HG03175 (cell line): ENCODE measurements around the gene G2E3.
"Not testable (repeated sequence)": the region's sequence is repeated elsewhere in the genome, so short reads cannot be mapped to it uniquely, and the experiment has no call there.

Experiments
- ATAC-seq: cut with Tn5 transposase; IDR thresholded peaks from one replicate; pipeline ENCODE4 v1.9.1; 2021; ENCODE audit warnings: mild to moderate bottlenecking, moderate library complexity; ENCODE audit not compliant: unreplicated experiment

Gene G2E3

GRCh38 chr14:30558675-30559555, at the start of gene G2E3:
G2E3 (plus strand) TSS chr14:30559158; CDS start chr14:30581080, 21,922 bp downstream.
- ATAC-seq = peak; percentile 99

GRCh38 chr14:30517737-30518136, 41.2 kb upstream of the G2E3 start:
- no peak for ATAC-seq

- no peak for ATAC-seq
These were observed 39.9 kb upstream of the G2E3 start for GRCh38 chr14:30518867-30519560.

- ATAC-seq = no peak
These were observed 39.0 kb upstream of the G2E3 start for GRCh38 chr14:30519961-30520360.

GRCh38 chr14:30520536-30520935, 38.4 kb upstream of the G2E3 start:
- ATAC-seq = no peak

- ATAC-seq = peak; percentile 70
These were observed 36.8 kb upstream of the G2E3 start for GRCh38 chr14:30521899-30522736.

GRCh38 chr14:30525833-30526232, 33.1 kb upstream of the G2E3 start:
- ATAC-seq = no peak

- ATAC-seq = no peak
These were observed 31.8 kb upstream of the G2E3 start for GRCh38 chr14:30527196-30527595.

GRCh38 chr14:30528119-30528518, 30.8 kb upstream of the G2E3 start:
- no peak for ATAC-seq

- no peak for ATAC-seq
These were observed 29.9 kb upstream of the G2E3 start for GRCh38 chr14:30528778-30529642.

- no peak for ATAC-seq
These were observed 26.7 kb upstream of the G2E3 start for GRCh38 chr14:30532264-30532663.

- no peak for ATAC-seq
These were observed 25.8 kb upstream of the G2E3 start for GRCh38 chr14:30533126-30533525.

- no peak for ATAC-seq
These were observed 17.6 kb upstream of the G2E3 start for GRCh38 chr14:30541318-30541717.

GRCh38 chr14:30546735-30547134, 12.2 kb upstream of the G2E3 start:
- ATAC-seq = not testable (repeated sequence)

GRCh38 chr14:30547388-30548048, 11.4 kb upstream of the G2E3 start:
- no peak for ATAC-seq

- no peak for ATAC-seq
These were observed 8.6 kb upstream of the G2E3 start for GRCh38 chr14:30550335-30550734.

GRCh38 chr14:30551460-30551859, 7.5 kb upstream of the G2E3 start:
- ATAC-seq = no peak

GRCh38 chr14:30553311-30553989, 5.5 kb upstream of the G2E3 start:
- no peak for ATAC-seq

GRCh38 chr14:30558362-30558674, 640 bp upstream of the G2E3 start:
- ATAC-seq = no peak
